Fibroblast of skin of back (primary cell): ENCODE measurements around the gene CCR9.
A peak's percentile ranks its signal among the peaks of the same experiment; 100 is the strongest.

Experiments used
- DNase-seq: peaks from one replicate; pipeline ENCODE4 v3.0.0-alpha.2; 2013

Gene CCR9

DNA sequence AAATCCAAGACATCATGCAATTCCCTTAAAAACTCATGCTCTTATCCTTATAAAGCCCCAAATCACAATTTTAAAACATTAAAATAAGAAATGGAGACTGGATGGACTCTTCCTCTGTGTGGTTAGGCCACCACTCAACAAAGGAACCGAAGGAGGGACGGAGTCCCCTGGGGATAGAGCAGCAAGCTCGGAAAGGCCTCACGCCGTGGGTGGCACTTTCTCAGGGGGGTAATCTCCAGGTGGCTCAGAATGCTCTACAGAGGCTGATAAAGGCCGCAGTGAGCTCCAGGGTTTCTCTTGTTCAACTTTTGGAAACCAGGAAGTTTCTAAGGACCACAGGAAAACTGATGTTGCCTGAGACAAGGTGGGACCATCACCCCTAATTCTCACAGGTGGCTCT, 23.2 kb downstream of the CCR9 start:
- DNase-seq, result no peak

GRCh38 chr3:45910892-45911291, 24.5 kb downstream of the CCR9 start:
- no peak for DNase-seq

DNA sequence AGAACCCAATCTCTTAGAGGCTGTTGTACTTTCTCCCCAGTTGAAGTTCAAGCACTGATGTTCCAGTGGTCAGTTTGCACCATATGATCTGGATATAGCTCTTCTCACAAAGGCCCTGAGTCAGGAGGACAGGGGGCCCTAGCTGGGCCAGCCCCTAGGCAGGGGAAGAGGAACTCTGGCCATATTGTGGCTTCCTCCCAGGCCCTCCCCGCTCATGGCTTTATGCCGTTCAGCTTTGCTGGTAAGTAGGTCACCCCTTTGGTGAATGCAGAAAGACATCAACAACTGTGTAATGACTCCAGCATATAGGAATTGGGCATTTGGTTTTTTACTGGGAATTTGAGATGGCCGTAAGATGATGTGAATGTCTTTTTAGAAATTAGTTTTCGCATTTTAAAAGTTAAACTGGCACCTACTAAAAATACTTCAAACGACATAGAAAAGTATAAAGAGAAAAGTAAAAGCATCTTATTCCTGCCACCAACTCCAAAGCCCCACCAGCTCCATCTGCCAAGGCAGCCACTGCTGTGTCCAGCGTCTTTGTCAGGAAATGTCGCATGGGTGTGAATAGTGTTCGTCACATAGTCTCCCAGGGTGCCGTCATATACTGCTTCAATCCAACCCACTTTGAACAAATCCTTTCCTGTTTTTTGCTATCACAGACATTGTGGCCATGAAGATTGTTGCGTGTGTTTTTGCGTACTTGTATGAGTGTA, 25.3 kb downstream of the CCR9 start:
- DNase-seq, result no peak

GRCh38 chr3:45912435-45912834, 26.1 kb downstream of the CCR9 start:
- no peak for DNase-seq

GRCh38 chr3:45914362-45915058, 28.2 kb downstream of the CCR9 start:
- DNase-seq, result no peak

GRCh38 chr3:45915059-45915439, 28.7 kb downstream of the CCR9 start:
- DNase-seq, result no peak

- DNase-seq, result peak; percentile 68
Observed at GRCh38 chr3:45915518-45916231, 29.3 kb downstream of the CCR9 start.

DNA sequence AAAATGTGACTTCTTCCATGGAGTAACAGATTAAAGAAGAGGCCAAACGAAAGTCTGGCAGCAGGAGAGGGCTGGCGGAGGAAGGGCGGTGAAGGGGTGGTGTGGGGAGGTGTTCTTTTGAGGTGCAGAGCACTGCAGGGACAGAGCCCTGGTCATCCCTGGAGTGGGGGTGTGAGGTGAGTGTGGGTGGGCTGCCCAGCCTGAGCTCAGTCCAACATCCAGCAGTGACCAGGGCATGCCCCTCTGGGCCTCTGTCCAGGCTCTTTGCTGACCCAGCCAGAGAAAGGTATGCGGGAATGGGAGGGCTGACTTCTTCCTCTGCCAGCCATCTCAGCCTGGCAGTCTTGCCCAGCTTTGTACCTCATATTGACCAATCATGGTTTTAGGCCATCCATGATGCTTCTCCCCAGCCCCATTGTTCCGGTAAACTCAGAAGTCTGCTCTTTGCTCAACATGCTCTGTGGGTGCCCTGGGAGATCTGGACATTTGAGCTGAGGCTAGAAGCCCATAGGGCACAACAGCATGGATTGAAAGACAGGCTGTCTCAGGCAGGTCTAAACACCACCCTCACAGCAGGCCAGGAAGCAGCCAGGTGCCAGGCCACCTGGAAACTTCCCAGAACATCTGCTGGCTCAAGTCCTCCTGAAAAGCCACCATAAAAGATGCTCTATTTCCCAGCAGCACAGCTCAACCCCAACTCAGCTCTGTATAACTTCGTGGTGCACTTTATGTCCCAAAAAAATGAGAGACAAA, 31.0 kb downstream of the CCR9 start:
- no peak for DNase-seq

DNA sequence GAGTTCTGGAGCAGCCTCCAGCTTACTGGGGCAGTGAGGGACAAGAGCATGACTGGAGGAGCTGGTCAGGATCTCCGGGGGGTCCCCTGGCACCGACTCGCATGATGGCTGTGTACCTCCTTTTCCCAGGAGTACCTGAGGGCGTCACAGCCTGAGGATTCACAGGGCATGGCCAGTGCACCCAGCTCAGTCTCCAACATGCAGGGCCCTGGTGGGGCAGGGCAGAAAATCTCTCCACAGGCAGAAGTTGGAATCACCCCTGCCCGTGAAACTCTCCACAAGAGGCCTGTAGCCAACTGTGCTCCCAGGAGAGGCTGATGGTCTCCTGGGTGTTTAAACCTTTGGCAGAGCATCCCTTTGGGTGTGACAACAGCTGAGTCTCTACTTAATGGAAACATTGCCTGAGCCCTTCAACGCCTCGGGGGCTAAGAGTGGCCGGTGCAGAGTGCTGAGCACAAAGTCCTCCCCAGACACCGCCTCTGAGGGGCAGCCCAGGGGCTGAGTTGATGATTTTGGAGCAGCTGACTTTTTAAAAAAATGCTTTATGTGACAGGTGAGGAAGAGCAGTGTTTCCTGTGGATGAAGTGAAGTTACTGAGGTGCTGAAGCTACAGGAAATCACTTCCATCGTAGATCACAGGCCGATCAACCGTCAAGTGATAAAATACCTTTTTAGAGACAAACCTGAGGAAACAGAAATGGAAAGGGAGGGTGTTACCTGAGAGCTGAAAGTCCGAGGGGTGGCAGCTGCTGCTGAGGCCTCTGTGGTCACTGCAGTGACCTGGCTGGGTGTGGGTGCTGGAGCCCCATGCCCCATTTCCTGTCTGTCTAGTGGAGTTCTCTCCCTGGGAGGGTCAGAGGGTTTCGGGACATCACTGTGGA, 35.1 kb downstream of the CCR9 start:
- DNase-seq, result no peak

DNA sequence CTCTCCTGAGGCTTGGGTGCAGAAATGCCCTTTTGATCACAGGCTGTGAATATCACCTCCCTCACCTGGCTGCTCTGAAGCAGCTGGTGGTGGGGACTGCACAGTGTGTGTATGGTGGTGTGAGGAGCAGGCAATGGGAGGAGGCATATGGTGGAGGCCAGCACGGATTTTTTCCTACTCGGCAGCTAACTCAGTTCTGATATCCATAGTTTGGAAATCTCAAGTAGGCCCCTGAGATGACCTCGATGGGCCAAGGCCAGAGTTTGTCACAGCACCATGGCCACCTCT, 35.6 kb downstream of the CCR9 start:
- no peak for DNase-seq

- no peak for DNase-seq
Observed at GRCh38 chr3:45922950-45923590, 36.7 kb downstream of the CCR9 start.

DNA sequence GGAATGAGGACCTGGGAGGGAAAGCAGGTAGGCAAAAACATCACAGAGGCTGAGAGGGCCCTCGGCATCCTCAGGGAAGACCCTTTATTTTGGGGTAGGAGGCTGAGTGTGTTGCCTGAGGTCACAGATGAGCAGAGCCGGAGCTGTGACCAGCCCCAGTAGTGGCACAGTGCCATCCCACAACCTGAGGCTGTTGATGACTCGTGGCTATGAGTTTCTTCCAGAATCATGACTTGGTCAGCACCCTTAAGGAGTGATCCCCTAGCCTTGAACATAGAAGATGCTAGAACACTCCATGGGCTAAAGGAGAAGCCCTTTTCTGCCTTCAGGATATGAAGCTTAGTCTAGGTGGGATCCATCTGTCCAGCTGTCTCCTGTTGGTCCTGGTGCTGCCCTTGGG, 37.4 kb downstream of the CCR9 start:
- peak; percentile 60 for DNase-seq

GRCh38 chr3:45927881-45928280, 41.5 kb downstream of the CCR9 start:
- peak; percentile 44 for DNase-seq

- DNase-seq, result peak; percentile 29
Observed at GRCh38 chr3:45929042-45929679, 42.8 kb downstream of the CCR9 start.

DNA sequence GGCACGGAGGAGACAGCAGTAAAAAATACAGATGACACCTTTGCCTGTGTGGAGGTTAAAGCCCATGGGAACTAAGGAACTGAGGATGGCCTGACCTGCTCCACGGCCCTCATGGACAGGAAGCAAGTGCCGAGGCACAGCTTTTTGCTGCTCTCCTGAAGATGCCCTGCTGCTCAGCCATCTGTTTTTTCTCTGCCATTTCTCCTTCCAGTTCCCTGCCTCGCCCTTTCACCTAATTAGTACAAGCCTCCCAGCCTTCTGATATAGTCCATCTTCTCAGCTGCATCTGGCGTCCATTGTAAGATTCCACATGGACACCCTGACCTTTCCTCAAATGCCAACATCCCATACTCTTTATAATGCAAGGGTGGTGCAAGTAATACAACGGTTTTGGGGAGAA, 45.2 kb downstream of the CCR9 start:
- no peak for DNase-seq

DNA sequence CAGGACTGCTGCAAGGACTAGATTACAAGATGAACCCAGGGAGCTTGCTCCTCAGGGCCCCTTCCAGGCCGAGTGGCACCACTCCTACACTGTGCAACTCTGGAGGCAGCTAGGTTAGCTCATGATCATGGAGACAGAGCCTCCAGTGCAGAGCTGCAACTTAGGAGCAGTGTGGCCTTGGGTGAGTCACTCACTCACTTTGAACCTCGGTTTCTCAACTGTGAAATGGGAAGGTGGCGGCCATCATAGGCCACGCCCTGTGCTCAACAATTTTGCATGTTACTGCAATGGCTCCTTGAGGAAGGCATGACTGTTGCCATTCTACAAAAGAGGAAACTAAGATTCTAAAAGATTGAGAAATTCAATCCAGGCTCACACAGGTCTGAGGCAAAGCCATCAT, 45.8 kb downstream of the CCR9 start:
- no peak for DNase-seq

DNA sequence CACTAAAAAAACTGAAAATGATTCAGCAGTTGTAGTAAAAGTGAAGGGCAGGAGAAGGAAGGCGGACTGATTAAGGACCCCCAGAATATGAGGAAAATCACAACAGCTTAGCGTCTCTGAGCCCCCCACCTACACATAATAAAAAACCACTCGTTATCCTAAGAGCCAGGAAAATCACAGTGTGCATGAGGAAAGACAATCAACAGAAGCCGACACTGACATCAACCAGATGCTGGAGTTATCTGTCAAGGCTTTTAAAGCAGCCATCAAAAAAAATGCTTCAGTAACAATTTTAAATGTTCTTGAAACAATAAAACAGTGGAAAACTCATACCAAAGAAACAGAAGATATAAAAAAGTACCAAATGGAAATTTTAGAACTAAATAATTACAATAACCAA, 47.2 kb downstream of the CCR9 start:
- no peak for DNase-seq

DNA sequence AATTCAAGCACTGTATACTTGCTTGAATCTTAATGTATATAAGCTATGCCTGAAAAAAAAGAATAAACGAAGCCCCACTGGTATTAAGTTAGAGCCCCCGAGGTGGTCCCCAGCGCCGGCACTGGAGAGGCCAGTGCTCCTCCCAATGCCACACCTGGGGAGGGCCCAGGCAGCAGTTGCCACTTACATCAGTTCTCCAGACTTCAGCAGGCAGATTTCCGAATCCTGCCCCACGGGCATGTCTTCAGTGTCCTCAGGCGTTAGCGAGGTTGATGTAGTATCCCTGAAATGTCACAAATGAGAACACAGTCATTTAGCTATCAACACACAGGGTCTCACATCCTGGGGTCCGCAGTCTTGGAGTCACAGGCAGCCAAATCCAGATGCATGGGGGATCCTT, 49.9 kb downstream of the CCR9 start:
- no peak for DNase-seq

GRCh38 chr3:45937206-45938042, 51.1 kb downstream of the CCR9 start:
- DNase-seq, result no peak

DNA sequence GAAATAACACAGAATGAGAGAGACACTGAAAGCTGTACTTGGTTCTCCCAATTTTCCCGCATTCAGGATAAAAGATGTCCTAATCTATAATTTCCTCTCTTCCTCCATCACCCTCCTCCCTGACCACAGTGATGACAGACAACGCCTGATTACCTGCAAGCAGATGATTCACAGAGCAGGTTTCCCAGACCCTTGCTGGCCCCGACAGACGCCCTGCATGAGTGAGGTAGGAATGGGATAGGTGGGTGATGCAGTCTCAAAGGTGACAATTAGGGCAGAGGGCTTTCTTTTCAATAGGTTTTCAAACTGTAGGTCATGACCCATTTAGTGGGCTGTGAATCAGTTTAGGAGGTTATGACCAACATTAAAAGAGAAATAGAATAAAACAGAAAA, 51.7 kb downstream of the CCR9 start:
- DNase-seq, result no peak
